Measurements from ENCODE around the gene PPP3CA.

The PPP3CA gene

DNA sequence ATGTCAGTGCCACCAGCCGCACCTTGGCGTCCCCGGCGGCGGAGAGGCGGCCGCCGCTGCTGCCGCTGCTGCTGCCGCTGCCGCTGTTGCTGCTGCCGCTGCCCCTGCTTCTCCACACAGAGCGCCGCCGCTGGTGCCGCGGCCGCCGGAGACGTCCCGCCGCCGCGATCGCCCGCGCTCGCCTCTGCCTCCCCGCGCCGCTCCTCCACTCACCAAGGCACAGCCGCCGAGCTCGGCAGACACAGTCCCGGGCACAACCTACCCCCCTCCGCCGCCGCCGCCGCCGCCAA is at the start of gene PPP3CA:
Gene PPP3CA (minus strand): TSS at position 260 of the 290 bp plus-strand sequence.
- DNase-seq = peak in 1 of 6 experiments; percentile 84

DNA sequence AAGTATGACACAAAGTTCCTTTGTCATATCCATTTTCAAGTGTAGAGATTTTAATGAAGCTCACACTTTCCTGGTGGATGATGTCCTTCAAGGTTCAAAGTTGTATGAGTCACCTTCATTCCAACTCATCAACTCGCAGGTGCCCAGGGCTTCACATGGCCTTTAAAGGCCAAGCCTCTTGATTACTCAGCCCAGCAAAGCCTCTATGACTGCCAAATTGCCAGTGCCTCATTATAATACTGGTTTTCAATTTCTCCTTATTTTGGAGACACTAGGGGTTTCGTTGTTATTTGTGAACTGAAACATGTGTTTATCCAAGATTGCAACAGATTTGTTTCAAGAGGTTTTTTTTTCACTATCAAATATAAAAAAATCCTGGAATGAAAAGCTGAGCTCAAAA is 45.9 kb upstream of the PPP3CA start:
- DNase-seq = no peak

DNA sequence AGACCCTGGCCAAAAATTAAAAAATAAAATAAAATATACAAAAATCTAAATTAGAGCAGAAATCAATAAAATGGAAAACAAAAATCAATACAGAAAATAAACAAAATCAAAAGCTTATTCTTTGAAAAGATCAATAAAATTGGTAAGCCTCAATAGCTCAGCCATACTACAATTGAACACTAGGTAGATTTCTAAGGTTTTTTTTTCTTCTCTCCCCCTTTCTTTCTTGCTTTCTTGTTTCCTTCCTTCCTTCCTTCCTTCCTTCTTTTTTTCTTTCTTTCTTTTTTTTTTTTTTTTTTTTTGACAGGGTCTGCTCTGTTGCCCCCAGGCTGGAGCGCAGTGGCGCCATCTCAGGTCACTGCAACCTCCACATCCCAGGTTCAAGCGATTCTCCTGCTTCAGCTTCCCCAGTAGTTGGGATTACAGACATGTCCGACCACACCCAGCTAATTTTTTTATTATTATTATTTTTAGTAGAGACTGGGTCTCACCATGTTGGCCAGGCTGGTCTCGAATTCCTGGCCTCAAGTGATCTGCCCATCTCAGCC is 23.4 kb upstream of the PPP3CA start:
- DNase-seq = no peak

DNA sequence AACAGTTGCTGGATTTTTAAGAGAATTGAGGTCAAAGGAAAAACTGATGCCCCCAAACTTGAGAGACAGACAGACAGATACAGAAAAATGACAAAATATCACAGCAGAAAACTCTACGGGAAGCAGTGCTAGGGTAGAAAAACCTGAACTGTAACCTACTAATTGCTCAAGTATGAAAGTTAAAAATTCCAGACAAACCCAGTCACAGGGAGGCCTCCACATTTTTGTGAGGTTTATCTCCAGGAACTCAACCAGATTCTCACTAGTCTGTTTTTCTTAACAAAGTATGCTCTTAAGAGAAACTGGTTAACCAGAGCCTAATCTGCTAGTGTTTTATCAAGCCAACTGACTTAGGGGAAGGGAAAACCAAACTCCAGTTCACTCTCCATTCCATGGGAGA is 19.9 kb upstream of the PPP3CA start:
- no peak for DNase-seq

DNA sequence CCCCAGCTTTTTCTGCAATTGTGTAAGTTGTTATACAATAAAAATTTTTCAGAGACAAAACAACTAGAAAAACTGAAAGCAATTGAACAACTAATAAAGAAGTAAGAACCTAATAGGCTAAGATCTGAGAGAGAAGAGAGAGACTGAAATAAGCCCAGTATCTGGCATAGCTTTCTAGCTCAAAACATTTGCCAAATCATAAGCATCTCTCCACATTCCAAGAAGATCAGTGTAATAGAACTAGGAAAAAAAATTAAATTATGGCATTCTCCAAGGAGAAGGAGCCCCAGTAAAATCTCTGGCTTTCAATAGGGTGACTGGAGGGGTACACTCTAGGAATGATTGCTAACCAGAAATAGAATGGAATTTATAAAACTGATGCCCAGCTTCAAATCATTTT is 19.0 kb upstream of the PPP3CA start:
- DNase-seq = no peak

DNA sequence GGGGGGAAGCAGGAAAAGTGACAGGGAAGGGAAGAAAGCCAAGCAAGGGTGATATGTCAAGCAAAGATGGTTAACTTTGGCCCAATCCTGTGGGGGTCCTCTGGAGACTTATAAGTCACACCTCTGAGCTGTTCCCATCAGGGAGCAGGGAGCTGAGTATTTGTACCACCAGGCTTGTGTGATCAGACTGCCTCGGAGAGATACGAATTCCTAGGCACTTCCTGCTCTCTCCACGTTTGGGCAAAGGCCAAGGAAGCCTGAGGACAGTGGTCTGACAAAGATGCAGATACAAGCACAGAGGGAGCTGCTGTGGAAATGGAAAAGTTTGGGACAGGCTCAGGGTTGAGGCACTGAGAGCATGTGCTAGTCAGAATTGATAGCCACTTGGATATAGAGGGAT is 10.4 kb upstream of the PPP3CA start:
- DNase-seq = no peak

DNA sequence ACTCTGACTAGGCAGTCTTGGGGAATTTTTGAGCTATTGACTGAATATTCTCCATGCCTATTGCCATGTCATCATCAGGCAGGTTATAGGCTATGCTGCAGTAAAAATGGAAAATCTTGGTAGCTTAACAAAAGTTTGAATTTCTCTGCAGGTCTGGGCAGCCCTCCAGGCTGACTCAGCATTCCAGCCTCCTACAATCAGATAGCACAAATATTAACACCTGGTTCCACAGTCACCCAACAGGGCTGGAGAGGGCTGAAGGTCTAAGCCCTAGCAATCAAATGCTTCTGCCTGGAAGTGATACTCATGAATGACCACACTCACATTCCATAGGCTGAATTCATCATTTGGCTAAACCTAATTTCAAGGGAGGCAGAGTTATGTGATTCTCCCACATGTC is 9.6 kb upstream of the PPP3CA start:
- no peak for DNase-seq

DNA sequence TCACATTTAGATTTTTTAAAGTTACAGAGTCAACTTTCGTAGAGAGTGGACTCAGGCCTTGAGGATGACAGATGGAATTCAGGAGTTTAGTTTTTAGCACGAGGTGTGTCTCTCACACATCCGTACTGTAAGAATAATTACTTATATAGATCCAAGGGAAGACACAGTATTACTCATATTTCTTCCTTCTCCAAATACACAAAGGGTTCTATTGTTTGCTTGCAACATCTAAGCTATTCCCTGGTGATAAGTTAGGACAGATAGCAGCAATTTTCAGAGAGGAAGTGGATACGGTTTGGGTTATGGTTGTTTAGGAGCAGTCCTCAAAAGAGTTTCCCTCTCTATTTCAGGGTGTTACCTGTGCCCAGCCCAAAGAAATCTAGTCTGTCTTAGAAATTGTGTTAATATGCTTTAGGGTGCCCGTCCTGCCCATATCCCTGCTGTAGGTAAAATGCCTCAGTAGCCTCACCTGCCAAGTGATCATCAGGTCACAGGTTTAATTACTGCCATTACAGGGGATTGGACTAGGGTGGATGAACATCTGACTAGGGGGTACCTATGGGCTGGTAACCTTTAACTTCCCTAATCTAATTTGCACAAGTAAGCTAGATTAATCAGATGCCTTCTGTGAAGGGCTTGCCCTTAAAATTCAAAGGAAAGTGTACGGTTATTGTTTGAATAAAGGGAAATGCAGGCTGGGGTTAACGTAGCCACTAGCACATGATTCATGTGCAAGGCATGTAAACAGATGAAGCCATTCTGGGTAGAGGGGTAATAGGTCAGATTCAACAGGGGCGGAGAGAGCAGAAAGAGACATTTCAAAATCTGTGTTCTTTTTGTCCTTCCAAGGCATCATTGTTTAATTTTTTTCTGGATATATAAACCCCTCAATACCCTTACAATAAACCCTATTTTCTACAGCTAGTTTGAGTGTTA is 8.7 kb upstream of the PPP3CA start:
- DNase-seq = no peak

DNA sequence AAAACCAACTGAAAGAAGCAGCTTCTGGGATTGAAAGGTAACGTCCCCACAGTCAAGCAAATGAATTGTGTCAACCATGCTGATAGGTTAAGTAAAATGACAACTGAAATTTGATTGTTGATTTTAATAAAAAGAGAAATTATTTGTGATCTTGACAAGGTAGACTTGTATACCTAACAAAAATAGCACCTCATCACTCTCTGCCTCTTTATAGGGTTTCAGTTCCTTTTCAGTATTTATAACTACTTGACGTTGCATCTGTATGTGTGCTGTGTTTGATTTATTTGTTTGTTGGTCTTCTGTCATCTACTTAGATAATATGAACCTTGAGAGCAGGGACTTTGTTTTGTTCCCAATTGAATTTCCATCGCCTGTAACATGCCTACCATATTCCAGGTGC is 7.9 kb upstream of the PPP3CA start:
- no peak for DNase-seq

DNA sequence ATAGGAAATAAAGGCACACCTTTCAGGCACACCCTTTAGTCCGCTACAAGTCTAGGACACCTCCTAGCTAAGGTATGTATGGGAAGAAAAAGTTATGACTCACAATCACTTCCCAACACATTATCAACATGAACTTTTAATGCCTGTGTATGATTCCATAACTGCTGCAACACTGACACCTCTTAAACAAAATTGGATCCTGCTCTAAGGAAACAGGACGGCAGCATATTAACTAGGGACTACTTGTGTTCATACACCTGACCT is 2.4 kb upstream of the PPP3CA start:
- DNase-seq = no peak

DNA sequence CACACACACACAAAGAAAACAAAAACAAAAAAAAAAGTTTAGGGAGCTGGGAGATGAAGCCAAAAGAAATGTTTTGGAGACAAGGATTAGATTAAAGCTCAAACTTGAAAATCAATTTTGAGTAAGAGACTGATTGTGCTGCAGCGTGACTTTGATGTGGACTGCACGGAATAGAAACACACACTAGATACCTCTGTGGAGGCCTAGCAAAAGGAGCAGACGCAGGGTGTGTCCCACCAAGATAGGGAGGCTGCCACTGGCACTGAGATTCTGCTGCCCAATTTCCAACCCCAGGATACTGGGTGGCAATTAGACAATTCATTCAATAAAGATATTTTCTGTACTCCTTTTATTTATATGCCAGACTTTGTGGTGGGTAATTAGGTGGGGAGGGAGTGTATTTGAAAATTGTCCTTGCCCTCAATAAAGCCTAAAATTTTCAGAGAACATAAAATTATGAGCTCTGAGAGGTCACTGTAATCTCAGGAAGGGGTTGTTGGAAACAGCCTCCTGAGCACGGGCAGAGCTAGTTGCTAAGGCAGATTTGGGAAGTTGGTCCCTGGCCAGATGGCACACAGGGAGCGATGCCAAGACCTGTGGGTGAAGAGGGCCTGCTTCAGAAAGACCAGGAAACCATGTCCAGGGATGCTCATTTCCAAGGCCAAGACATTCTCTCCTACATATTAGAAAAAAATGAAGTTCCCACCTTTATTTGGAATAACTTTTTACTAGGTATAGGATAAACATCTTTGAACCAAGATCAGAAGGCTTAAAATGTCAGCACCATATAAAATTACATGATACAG is 1.9 kb upstream of the PPP3CA start:
- no peak for DNase-seq

DNA sequence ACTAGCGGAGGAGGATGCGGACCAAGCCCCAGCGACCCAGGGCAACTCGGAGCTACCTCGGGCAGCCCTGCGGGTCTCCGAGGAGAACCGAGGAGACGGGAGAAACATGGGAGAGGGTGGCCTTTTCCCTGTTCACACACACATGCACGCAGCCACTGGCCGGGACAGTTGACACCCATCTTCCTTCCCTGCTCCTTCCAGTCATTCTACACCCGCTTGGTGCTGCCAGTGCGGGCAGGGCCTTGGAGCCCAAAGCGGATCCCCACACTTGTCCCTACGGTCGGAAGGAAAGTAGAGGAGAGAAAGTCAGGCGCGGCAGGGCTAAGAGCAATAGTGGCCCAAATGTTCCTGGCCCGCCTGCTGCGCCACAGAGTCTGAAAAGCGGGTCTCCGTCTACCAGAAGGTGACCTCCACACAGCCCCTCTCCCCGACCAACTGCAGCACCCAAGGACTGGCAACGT is 1.1 kb upstream of the PPP3CA start:
- no peak for DNase-seq

DNA sequence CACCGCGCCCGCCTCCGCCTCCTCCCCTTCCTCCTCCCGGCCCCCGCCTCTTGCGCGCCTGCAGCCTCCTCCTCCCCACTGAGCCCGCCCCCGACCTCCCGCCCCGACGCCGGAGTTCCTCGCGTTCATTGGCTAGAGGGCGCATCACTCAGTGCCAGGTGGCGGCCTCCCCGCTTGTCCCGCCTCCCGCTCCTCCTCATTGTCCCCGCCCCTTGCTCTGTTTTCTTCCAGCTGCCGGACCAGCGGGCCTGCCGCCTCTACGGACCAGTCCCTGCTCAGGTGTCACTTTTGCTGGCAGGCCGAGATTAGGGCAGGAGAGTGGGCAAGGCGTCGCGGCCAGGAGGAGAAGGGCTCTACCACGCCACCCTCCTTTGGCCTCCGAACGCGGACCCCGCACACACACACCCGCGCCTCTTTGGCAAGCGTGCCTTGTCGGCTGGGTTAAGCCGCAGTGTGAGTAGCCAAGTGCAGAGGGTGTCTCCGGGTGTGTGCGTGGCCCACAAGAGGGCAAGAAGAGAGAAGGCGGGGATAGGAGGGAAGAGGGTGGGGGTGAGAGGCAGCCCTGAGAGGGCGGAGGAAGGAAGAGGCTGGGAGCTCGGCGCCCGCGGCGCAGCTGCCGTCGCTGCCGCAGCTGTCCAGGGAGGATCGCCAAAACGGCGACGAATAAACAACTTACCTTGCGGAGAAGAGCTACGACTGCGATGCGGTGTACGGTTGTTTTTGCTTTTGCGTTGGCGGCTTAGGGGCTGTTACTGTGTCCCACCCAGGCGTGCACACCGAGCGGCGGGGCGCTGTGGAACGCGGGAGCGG is 436 bp upstream of the PPP3CA start:
- peak; percentile 96 to 99 (median 98) for DNase-seq

DNA sequence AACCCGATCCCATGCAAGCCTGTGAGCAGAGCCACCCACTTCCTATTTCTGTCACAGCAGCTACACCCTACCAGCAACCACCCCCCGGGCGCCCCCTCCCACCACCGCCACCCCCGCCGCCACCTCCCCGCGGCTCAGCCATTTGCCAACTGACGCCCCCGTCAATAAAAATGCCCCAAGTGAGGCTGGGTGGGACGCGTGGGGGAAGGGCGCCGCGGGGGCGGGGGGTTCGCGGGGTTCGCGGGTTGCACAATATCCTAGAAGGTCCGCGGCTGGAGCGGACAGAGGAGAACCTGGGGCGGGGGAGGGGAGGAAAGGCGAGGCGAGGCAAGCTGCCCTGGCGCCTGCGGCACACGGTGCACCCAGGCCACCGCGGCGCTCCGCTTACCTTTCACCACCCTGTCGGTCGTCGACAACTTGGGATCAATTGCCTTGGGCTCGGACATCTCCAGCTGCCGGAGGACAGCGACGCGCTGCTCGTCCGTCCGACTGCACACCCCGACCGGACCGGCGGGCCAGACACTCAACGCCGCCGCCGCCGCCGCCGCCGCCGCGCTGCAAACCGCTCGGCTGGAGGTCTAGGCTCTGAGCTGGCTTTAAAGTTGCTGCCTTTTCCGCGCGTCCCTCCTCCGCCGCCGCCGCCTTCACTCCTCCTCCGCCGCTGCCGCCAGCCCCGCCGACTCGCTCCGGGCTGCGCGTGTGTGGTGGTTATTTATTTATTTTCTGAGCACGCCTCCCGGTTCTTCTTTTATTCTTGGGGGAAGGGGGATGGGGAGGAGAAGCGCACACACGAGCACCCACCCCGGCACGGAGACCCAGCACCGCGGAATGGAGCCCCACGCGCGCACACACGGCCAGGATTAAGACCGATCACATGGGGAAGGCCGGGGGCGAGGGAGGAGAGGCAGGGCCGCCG is 717 bp downstream of the PPP3CA start:
- DNase-seq = peak; percentile 65 to 88 (median 73)

DNA sequence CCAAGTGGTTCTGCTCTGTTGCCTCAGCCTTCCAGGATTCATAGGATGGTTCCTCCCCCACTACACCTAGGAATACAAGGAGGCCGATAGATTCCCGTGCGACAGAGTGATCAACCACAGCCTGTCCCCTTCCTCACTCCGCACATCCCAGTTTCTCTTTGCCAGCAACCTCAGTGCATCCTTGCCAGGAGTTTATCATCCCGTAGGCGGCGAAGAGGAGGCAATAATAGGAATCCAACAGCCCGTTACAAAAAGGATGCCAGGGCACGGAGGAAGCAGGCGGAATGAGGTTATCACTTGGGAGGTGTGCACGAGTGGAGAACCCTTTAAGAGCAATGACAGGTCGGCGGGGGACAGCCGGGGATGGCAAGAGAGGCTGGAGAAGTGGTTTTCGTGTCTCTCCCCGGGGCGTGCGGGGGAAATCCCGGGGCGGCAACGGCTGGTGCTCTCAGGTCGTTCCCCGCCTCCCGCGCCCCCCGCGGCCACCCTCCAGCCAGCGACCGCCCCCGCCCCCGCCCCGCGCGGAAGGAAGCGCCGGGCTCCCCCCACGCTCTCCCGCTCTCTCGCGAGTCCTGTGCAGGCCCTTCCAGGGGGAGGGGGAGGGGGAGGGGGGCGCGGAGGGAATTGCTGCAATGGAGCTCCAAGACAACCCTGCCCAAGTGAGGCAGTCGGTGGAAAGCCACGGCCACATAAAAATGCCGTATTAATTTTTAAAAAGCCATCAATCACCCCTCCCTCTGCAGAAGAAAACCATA is 1.6 kb downstream of the PPP3CA start:
- peak; percentile 46 to 72 (median 68) for DNase-seq

DNA sequence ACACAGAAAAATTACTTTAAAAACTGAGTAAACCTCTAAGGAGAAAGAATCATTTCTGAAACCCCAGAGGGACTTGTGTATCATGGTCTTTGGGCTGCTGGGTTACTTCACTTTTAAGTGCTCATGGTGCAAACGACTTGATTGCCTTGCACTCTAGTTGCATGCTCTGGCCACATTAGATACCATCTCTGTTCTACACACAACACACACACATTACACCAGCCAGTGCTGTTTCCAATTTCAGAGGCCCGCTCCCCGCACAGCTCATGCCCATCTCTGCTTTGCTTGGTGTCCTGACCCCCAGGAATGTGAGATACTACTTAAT is 2.1 kb downstream of the PPP3CA start:
- DNase-seq = peak in 1 of 6 experiments; percentile 29

DNA sequence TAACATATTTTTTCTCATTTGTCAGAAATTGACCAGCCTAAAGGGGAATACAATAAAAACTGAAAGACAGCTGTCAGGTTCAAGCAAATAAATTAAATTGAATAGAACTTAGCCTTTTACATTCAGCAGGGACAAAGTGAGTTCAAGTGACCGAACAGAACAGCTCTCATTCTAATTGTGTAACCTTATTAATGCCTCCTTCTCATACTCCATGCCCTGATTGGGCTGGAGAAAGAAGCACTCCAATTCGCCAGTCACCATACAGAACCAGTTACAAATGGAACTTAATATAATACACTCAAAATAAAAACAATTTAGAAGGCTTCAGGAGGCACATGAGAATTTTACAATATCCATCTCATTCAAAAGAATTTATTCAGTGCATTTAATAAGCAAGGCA is 8.0 kb downstream of the PPP3CA start:
- no peak for DNase-seq

DNA sequence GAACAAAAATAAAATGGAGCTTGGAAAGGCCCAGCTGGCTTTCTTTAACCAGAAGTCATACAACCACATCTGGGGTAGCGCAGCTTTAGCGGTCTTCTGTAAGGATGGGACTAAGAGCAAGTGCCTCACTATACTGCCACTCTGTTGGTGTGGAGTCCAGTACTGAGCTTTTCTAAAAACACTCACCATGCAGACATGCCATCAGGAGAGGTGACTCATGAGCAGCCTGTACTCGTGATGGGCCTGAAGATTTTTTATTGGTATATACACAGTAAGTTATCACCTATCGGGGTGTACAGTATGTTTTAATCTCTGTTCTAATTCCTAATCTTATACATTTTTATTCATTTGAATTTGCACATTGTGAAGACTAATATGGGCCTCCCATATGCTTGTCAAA is 9.6 kb downstream of the PPP3CA start:
- DNase-seq = no peak

DNA sequence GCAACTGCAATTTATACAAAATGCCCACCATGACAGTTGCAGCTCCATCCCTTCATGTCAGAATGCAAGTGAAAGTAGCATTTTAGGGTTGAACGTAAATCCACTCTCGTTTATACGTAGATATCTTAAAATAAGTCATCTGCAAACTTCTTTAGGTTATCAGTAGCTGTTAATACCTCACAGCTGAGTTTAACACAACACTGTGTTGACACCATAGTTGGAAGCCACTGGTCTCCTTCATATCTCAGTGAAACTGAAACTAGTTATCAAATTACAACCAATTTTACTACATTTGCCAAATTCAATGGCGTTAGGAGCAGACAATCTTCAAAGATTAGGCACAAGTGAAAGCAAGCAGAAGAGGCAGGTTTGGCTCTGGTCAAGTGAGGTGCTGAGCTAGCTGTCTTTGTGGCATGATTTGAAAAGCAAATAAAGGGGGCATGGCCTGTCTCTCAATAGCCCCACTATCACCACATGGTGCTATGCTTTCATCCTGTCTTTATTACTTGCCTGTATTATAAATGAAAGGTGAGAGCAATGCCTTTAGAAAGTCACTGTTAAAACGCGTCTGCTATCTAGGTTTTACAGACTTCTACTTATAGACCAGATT is 12.3 kb downstream of the PPP3CA start:
- no peak for DNase-seq

DNA sequence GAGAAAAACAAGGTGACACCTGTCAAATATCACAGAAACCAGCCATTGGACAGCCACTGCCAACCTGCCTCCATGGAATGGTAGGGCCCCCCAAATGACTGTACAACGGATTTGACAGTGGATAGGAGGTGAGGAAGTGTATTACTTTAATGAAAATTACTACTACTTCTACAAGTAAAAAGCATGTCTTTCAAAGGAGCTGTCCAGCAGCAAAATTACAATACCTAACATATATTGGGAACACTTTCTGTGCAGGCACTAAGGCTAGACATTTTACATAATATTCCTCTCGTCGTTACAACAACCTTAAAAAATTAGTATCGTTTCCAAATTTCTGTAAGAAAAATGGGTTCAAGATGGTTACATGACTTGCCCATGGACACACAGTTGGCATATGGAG is 14.9 kb downstream of the PPP3CA start:
- no peak for DNase-seq

DNA sequence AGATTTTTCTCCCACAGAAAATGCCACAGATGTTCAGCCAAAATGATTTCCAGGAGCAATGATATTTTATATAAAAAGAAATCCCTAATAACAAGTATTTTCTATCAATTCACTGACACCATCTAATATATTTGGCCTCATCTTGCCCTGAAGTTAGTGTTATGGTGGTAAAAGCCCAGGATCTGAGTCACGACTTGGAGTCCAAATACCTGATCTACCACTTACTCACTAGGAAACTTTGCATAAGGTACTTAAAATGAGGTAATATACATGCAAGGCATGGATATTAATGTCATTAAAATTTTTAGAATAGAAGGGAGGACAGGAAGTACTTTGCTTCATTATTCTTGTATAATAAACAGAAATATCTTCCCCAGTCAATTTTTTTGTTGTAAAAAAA is 16.3 kb downstream of the PPP3CA start:
- DNase-seq = no peak

All from stimulated activated naive CD4-positive, alpha-beta T cell (primary cell).